DND-41 (cell line): ENCODE measurements around the gene APOL3.
A peak's percentile ranks its signal among the peaks of the same experiment; 100 is the strongest.
"Not testable (repeated sequence)": the region's sequence is repeated elsewhere in the genome, so short reads cannot be mapped to it uniquely, and the experiment has no call there.

ENCODE experiments used
- ATAC-seq: fragments of 200-7000 bp; cut with Tn5 transposase; 3 replicates; pipeline ENCODE4 v1.9.1; 2021; ENCODE audit warnings: low read depth; ENCODE audit not compliant: insufficient read depth
- DNase-seq: peaks from one replicate; pipeline ENCODE4 v3.0.0-alpha.2; 2020
- H2AFZ ChIP-seq: 2 replicates; pipeline ENCODE4 v1.6.0; 2012; ENCODE audit warnings: low read depth, low read length
- H3K27ac ChIP-seq: 2 replicates; pipeline ENCODE4 v1.5.1; 2012; ENCODE audit warnings: low read length, inconsistent platforms
- H3K27me3 ChIP-seq: fragments of 200-600 bp; sonication (generic); 2 replicates; pipeline ENCODE4 v1.6.0; 2012; ENCODE audit warnings: low read length, mild to moderate bottlenecking, inconsistent platforms; ENCODE audit not compliant: insufficient read depth, poor library complexity
- H3K36me3 ChIP-seq: 2 replicates; pipeline ENCODE4 v1.5.1; 2012; ENCODE audit warnings: low read length, inconsistent platforms; ENCODE audit not compliant: insufficient read depth
- H3K4me1 ChIP-seq: 2 replicates; pipeline ENCODE4 v1.5.1; 2012; ENCODE audit warnings: mild to moderate bottlenecking, low read length; ENCODE audit not compliant: insufficient read depth
- H3K4me2 ChIP-seq: 2 replicates; pipeline ENCODE4 v1.6.0; 2012; ENCODE audit warnings: mild to moderate bottlenecking, moderate library complexity, low read length, inconsistent platforms; ENCODE audit not compliant: insufficient read depth
- H3K4me3 ChIP-seq, 2 experiments: fragments of 200-600 bp in 1 of 2; shearing (Covaris generic) in 1 of 2; 2 replicates each; pipeline ENCODE4 v1.5.1; 2012 to 2016; ENCODE audit warnings: inconsistent platforms in 2 of 2, low read length in 2 of 2, mild to moderate bottlenecking in 2 of 2, low read depth in 1 of 2, moderate library complexity in 1 of 2
- H3K79me2 ChIP-seq: 2 replicates; pipeline ENCODE4 v1.6.0; 2012; ENCODE audit warnings: low read length, inconsistent platforms; ENCODE audit not compliant: insufficient read depth
- H3K9ac ChIP-seq: 2 replicates; pipeline ENCODE4 v1.6.0; 2012; ENCODE audit warnings: low read depth, mild to moderate bottlenecking, inconsistent platforms, low read length, moderate library complexity
- H3K9me3 ChIP-seq: 2 replicates; pipeline ENCODE4 v1.5.1; 2012; ENCODE audit warnings: low read length, moderate library complexity, mild to moderate bottlenecking, inconsistent platforms; ENCODE audit not compliant: insufficient read depth, severe bottlenecking
- H4K20me1 ChIP-seq: 2 replicates; pipeline ENCODE4 v1.6.0; 2012; ENCODE audit warnings: low read length; ENCODE audit not compliant: insufficient read depth
- EZH2 ChIP-seq: IDR thresholded peaks from 3 replicates; pipeline ENCODE4 v1.6.1; 2012; ENCODE audit warnings: borderline replicate concordance, low read depth, mild to moderate bottlenecking, moderate library complexity, low read length, inconsistent platforms; ENCODE audit not compliant: severe bottlenecking
- TF ChIP-seq, protein P1 (sequence below): IDR thresholded peaks from 2 replicates; pipeline ENCODE4 v1.5.1; 2012; ENCODE audit warnings: borderline replicate concordance, low read length, moderate library complexity, mild to moderate bottlenecking; ENCODE audit not compliant: poor library complexity, severe bottlenecking; ENCODE audit errors: extremely low read depth

The APOL3 gene, protein sequence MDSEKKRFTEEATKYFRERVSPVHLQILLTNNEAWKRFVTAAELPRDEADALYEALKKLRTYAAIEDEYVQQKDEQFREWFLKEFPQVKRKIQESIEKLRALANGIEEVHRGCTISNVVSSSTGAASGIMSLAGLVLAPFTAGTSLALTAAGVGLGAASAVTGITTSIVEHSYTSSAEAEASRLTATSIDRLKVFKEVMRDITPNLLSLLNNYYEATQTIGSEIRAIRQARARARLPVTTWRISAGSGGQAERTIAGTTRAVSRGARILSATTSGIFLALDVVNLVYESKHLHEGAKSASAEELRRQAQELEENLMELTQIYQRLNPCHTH

DNA sequence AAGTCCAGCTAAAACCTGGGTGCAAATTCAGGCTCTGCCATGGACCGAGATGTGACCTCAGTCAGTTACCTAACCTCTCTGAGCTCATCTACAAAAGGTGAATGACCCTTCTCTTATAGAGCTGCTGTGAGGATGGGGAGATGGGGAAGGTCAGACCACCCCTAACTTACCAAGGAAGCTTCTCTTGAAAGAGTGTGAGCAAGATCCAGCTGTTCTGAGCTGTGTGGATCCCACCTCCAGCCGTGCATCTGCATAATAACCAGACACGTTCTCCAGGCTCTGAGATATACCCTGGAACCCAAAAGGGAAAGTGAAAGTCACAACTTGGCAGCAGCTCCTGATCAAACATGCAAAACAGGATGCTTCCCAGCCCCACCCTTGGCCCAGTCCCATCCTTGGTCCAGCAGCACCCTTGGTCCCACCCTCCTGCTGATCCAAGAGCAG lies at the start of gene APOL3:
TSS of gene APOL3 (minus strand) at position 257 of the 444 bp plus-strand sequence. CDS start 11,700 bp downstream, outside the sequence.
- DNase-seq (peak; percentile 81), ATAC-seq (peak; percentile 71)
- H3K36me3 ChIP-seq = no peaks in the 10 kb centered on the region
- peaks cover 87% of the 10 kb centered on the region for H3K4me1 ChIP-seq
- peaks cover 46% of the 10 kb centered on the region for H3K79me2 ChIP-seq
- peak within 1 kb of the TSS; percentile 82 for H3K4me2 ChIP-seq
- no peaks in the 10 kb centered on the region for H3K27me3 ChIP-seq
- peak within 1 kb of the TSS; percentile 71 for H3K9ac ChIP-seq
- H2AFZ ChIP-seq = peak within 1 kb of the TSS; percentile 64
- no peak for TF ChIP-seq EZH2
- TF ChIP-seq, protein P1, sequence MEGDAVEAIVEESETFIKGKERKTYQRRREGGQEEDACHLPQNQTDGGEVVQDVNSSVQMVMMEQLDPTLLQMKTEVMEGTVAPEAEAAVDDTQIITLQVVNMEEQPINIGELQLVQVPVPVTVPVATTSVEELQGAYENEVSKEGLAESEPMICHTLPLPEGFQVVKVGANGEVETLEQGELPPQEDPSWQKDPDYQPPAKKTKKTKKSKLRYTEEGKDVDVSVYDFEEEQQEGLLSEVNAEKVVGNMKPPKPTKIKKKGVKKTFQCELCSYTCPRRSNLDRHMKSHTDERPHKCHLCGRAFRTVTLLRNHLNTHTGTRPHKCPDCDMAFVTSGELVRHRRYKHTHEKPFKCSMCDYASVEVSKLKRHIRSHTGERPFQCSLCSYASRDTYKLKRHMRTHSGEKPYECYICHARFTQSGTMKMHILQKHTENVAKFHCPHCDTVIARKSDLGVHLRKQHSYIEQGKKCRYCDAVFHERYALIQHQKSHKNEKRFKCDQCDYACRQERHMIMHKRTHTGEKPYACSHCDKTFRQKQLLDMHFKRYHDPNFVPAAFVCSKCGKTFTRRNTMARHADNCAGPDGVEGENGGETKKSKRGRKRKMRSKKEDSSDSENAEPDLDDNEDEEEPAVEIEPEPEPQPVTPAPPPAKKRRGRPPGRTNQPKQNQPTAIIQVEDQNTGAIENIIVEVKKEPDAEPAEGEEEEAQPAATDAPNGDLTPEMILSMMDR = no peak
- no peaks in the 10 kb centered on the region for H4K20me1 ChIP-seq
- peak within 1 kb of the TSS; percentile 17 to 63; a peak in 3 of 4 replicates for H3K4me3 ChIP-seq
- H3K27ac ChIP-seq = peak within 1 kb of the TSS; percentile 95
- H3K9me3 ChIP-seq = no peaks in the 10 kb centered on the region

DNA sequence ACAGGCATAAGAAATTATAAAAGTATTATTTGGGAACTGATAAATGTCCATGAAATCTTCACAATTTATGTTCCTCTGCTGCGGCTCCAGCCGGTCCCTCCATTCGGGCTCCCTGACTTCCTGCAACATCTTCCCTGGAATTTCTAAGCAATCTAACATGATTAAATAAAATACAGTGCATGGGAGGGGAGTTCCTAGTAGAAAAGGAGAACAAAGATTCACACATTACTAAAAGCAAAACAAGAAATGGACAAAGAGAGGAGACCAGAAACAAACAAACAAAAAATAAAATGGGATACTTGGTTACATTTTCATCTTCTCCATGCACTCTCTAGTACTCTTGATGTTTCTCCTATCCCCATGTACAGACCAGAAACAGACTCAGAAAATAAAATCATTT lies 49.7 kb upstream of the APOL3 start:
- no peak for ATAC-seq
- H3K4me1 ChIP-seq = peaks cover 12% of the 10 kb centered on the region
- H3K79me2 ChIP-seq = no peaks in the 10 kb centered on the region
- no peaks in the 10 kb centered on the region for H3K27me3 ChIP-seq
- no peak overlapping the region for H3K4me3 ChIP-seq
- H3K9me3 ChIP-seq = no peaks in the 10 kb centered on the region
- no peak for TF ChIP-seq EZH2
- TF ChIP-seq, protein P1 = no peak
- H3K4me2 ChIP-seq = no peak overlapping the region
- H3K36me3 ChIP-seq = no peaks in the 10 kb centered on the region
- H4K20me1 ChIP-seq = no peaks in the 10 kb centered on the region; the same call in 1 of the 2 replicates
- H3K27ac ChIP-seq = no peak overlapping the region
- H3K9ac ChIP-seq = no peak overlapping the region
- no peak for DNase-seq
- H2AFZ ChIP-seq = no peak overlapping the region

GRCh38 chr22:36209488-36209908 lies 48.9 kb upstream of the APOL3 start:
- not testable (repeated sequence) for H2AFZ ChIP-seq, H3K27me3 ChIP-seq, H3K36me3 ChIP-seq, H3K4me3 ChIP-seq, H3K9me3 ChIP-seq, H4K20me1 ChIP-seq, H3K4me2 ChIP-seq, H3K27ac ChIP-seq, ATAC-seq, H3K79me2 ChIP-seq, H3K9ac ChIP-seq, DNase-seq
- peaks cover 12% of the 10 kb centered on the region for H3K4me1 ChIP-seq

GRCh38 chr22:36208914-36209313 lies 48.4 kb upstream of the APOL3 start:
- Histone ChIP-seq H3K9me3 (no peaks in the 10 kb centered on the region), H3K36me3 (no peaks in the 10 kb centered on the region), H3K4me3 (no peak overlapping the region), H3K79me2 (no peaks in the 10 kb centered on the region), H3K9ac (no peak overlapping the region), H3K27ac (no peak overlapping the region), H3K4me1 (peaks cover 12% of the 10 kb centered on the region), H3K27me3 (no peaks in the 10 kb centered on the region), H2AFZ (no peak overlapping the region), H3K4me2 (no peak overlapping the region), H4K20me1 (no peaks in the 10 kb centered on the region; the same call in 1 of the 2 replicates)
- DNase-seq (no peak), ATAC-seq (no peak)
- TF ChIP-seq, protein P1 = no peak
- TF ChIP-seq EZH2 = no peak
